DMS153 (cell line): ENCODE results near the gene PTCD1.
"Not testable (repeated sequence)": the region's sequence is repeated elsewhere in the genome, so short reads cannot be mapped to it uniquely, and the experiment has no call there.

Experiments
- DNase-seq: peaks from one replicate; lab custom pipeline; 2025; lab: John Stamatoyannopoulos, UW

The PTCD1 gene

DNA sequence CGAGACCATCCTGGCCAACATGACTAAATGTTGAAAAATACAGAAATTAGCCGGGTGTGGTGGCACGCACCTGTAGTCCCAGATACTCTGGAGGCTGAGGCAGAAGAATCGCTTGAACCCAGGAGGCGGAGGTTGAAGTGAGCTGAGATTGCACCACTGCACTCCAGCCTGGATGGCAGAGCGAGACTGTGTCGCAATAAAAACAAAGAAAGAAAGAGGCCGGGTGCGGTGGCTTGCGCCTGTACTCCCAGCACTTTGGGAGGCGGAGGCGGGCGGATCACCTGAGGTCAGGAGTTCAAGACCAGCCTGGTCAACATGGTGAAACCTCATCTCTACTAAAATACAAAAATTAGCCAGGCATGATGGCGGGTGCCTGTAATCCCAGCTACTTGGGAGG is 51.4 kb downstream of the PTCD1 start:
- DNase-seq, result not testable (repeated sequence)

DNA sequence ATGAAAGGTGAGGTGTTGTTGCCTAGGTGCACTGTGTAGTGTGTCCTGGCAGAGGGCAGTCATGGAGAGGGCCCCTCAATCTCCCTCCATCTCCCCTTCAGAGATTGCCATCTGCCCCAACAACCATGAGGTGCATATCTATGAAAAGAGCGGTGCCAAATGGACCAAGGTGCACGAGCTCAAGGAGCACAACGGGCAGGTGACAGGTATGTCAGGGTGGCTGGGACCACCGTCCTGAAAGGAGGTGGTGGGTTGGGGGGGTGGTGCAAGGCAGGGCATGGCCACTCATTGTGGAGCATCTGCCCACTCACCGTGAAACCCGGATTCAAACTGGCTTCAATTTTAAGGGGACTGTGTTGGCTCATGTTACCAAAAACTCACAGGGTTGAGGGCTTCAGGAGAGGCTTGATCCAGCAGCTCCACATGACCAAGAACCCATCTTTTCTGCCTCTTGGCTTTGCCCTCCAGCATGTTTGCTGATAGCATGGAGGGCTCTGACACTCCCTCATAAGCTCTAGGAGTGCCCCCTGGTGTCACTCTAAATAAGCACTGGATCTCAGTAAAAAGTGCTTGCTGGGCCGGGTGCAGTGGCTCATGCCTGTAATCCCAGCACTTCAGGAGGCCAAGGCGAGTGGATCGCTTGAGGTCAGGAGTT is 51.9 kb downstream of the PTCD1 start:
- no peak for DNase-seq

DNA sequence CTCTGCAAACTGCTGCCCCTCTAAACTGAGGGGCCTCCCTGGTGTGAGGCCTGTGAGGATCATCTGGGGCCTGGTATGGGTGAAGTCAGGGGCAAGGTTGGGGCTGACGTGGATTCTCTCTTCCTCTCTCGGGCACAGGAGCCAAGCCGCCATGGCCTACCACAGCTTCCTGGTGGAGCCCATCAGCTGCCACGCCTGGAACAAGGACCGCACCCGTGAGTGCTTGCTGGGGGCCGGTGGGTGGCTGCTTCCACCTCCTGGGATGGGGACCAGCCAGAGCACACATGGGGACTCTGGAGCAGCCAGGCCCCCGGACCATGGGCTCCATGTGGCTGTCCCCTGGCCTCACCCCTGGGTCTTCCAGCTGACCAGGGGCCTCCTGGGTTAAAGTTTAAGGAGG is 53.0 kb downstream of the PTCD1 start:
- no peak for DNase-seq

DNA sequence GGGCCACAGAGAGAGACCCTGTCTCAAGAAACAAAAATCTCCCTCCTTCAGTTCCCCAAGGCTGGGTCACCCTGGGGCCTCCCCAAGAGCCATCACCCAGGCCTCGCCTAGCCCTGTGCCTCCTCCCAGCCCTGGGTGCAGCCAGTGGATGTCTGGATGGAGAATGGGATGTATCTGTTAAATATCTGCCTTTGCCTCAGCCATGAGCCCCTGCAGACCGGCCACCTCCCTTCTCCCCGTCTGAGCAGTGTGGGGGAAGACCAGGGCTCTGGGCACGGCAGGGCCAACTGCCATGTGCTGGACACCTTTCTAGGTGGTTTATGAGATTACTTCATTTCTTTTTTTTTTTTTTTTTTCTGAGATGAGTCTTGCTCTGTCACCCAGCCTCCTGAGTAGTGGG is 54.1 kb downstream of the PTCD1 start:
- no peak for DNase-seq

DNA sequence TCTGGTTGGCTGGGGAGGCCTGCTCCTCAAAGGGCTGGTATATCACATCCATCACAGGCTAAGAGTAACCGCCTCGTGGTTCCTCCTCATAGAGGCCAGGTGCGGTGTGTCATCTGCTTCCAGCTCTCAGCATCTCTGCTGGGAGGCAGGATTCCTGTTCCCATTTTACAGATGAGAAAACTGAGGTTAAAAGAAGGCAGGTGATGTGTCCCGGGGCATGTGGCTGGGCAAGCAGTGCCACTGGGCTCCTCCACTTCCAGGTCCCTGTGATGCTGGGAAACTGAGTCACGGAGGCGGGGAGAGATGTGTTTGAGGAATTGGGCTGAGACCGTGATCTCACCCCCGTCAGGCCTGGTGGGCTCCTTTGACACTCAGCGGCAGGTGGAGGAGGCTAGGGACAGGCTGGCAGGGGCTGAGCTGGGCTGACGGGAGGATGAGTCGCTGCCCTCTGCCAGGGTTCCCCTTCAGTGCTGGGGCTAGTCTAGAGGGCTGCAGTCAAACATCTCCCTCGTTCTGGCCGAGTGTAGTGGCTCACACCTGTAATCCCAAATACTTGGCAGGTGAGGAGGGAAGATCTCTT is 54.7 kb downstream of the PTCD1 start:
- DNase-seq, result no peak

DNA sequence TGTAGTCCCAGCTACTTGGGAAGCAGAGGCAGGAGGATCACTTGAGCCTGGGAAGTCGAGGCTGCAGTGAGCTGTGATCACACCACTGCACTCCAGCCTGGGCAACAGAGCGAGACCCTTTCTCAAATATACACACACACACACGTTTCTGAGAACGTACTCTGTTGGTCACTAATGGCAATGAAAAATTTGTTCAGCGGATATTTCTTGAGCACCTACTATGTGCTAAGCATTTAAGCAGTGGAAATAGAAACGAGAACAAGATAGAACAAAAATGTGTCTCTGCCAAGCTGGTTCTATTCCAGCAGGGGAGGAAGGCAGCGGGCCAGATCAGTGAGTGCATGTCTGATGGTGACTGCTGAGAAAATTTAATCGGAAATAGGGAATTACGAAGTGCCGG is 55.4 kb downstream of the PTCD1 start:
- no peak for DNase-seq

DNA sequence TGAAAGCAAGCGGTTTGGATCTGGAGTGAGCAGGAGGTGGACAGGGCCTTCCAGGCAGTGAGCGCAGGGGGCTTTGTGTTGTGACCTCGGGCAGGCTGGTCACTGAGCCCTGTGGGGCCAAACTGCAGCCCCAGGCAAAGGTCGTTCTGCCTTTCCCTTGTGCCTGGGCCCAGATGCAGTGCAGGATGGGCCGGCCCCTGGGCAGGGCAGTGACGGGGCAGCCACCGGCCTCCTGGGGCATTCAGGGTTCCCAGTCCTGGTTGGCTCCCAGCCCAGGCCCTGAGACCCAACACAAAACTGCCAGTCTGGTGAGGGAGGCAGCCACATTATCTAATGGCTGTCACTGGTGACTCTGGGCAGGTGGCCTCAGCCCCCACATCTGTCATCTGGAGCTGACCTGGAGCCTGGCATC is 56.9 kb downstream of the PTCD1 start:
- no peak for DNase-seq

DNA sequence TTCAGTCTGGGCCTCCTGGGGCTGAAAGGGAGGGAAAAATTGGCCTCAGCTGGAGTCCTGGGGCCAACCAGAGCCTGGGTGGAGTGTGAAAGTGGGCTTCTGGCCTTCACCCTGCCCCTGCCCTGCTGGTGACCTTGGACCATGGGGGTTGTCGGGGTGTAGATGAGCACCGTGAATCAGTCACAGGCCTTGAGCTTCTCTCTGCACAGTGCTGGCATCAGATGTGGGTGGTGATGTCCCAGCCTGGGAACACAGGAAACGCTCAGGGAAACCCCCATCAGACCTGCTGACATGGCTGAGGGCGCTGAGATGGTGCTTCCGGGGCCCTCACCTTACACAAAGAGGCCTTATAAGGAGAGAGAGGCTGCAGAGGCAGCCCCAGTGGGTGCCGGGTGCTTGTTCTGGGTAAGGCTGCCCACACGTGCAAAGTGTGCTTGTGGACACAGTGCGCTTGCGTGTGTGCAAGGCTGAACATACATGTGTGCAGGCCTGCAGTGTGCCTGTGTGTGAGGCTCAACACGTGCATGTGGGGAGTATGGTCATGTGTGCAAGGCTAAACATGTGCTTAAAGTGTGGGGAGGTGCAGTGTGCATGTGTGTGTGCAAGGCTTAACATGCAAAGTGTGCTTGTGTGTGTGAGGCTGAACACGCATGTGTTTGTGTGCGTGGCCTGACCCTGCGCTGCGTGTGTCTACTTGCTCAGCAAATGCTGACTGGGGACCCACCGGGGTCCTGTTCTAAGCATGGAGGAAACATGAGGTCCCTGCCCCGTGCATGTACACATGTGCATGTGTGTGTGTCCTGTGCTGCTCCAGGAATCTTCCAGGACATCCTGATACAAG is 57.6 kb downstream of the PTCD1 start:
- no peak for DNase-seq

DNA sequence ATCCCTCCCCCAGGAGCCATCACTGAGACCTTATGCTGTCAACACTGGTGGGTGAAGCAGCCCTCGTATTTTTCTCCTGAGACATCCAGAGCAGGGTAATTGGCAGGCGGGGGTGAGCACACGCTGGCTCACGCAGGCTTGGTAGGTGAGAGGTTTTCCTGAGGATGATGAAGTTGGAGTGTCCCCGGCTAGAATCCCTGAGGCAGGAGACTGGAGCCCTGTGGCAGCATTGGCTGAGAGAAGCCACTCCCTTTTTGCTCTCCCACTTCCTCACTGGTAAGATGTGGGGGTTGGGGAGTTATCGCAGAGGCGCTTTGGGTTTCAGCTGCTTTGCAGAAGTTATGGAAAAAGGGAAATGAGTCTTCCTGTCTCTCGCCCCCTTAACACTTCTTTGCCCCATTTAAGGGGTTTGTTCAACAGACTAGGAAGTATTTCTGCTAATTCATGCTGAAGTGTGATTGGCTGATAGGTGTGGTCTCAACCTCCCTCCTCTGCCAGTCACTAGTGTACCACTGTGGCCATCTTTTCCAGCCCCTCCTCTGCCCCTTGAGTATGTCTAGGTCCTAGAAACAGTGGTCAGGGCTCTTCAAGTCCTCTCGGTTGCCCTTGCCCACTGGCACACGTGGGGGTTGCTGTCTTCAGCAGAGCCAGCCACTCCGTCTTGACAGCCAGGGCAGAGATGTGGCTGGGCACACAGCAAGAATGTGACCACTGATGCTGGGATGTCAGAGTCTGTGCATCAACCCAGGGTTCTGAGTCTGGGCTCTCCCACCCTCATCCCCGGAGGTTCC is 58.4 kb downstream of the PTCD1 start:
- DNase-seq, result no peak

DNA sequence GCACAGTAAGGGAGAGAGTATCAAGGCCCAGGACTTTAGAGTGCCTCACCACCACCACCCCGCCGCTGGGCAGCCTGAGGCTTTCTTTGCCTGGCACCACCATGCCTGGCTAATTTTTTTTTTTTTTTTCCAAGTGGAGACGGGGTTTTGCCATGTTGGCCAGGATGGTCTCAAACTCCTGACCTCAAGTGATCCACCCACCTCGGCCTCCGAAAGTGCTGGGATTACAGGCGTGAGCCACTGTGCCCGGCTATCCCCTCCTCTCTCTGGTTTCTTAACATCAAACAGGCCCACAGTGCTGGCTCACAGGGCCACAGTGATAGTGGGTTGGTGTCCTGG is 58.9 kb downstream of the PTCD1 start:
- not testable (repeated sequence) for DNase-seq

DNA sequence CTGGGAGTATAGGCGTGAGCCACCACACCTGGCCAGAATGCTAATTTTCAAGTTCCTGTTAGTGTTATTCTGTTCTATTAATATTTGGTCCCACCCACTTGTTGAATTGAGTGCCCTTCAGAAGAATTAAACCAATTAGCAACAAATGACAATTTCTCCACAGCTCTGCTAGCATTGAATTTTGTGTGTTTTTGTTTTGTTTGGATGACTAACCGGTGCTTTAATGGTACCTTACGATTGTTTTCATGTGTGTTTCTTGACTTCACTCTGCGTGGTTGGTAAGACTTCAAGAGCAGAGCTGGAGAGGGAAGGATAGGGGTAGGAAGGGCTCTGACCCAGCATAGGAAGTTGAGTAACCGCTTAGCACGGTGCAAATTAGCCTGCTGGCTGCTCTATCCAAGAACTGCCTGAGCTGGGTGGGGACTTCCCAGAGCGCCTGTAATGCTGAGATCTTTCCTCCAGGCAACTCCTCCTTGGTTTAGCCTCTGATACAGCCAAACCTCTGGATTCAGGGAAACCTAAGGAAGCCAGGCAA is 59.5 kb downstream of the PTCD1 start:
- DNase-seq, result no peak

DNA sequence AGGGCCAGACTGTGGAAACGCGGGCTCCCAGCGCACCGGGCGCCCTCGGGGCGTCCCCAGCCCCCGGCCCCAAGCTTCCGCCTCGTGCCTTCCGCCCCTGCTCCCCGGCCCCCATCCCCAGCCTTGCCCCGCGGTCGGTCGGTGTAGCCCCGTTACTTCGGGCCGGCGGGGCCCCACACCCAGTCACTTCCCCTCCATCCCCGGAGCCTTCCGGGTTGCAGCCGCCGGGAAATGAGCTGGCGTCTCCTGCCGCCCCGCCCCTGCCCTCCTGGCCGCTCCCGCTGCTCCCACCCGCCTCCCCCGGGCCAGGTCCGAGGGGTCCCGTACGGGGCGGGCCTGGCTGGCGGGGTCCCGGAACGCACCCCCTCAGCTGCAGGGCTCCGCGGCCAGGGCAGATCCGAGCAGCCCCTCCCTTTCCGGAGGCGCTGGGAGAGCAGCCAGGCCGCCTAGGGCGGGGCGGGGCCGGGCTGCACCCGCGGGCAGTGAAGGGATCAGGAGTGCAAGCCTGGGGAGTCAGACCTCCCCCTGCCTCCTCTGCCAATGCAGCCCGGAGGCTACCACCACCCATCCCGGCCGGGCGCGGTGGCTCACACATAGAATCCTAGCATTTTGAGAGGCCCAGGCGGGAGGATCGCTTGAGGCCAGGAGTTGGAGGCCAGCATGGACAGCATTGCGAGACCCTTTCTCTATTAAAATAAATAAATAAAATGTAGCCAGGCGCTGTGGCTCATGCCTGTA is 63.4 kb downstream of the PTCD1 start:
- no peak for DNase-seq

DNA sequence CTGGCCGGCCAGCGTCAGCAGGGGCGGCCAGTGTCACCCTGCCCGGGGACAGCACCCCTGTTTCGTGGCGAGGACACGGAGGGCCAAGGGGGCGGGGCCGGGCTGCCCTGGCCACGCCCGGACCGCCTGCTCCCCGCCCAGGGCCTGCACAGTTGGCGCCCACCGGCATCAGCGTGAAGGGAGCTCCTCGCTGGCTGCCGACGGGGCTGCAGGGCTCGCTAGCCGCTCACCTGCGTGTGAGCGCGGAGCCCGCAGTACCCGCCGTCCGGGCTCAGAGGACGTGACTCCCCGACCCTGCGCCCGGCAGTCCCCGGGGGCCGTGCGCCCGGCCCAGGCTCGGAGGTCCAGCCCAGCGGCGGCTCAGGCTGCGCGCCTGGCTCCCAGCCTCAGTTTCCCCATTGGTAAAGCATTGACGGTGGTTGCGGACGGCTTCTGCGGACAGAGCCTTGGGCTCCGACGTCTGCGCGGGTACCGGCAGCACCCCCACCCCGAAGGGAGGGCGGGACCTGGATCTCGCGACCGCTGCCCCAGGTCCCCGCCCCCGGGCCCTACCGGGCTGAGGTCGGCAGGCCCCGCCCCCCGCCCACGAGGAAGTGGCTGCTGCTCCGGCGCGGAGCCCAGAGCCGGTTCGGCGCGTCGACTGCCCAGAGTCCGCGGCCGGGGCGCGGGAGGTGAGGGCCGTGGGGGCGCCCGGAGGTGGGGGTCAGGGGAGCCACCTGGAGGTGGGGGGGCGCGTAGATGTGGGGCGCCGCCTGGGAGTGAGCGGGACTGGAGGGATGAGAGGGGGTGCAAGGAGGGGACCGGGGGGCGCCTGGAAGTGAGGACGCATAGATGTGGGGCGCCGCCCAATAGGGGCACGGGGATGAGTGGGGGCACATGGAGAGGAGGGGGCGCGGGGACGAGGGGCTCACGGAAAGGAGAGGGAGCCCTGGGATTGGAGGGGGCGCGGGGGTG is 64.2 kb downstream of the PTCD1 start, which contains the start of gene ARPC1B:
Gene ARPC1B (plus strand): TSS at position 620 of the 954 bp plus-strand sequence. CDS start 10,985 bp downstream, outside the sequence.
- DNase-seq, result peak; percentile 47

DNA sequence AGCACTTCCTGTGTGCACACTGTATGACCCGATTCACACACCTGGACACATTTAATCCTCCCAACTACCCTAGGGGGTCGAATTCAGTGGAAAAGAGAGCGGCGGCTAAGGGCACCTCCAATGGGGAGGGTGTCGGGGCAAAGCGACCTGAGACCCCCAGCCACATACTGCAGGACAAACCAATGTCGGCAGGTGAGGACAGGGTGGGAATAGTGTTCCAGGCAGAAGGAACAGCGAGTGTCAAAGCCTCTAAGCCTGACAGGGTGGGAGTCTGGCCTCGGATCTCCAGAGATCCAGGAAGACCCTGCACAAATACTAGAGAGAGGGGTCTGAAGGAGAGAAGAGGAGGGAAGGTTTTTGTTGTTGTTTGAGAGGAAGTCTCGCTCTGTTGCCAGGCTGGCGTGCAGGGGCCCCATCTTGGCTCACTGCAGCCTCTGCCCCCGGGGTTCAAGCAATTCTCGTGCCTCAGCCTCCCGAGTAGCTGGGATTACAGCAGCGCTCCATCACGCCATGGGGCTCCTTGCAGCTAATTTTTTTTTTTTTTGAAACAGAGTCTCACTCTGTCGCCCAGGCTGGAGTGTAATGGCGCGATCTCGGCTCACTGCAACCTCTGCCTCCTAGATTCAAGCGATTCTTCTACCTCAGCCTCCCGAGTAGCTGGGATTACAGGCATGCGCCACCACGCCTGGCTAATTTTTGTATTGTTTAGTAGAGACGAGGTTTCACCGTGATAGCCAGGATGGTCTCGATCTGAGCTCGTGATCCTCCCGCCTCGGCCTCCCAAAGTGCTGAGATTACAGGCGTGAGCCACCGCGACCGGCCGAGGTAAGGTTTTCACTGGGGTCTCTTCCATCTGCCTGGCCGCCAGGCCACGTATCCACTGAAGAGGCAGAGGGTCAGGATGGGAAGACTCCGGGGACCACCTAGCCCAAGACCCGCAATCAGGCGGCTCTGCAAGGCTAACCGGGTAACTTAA is 65.2 kb downstream of the PTCD1 start:
- DNase-seq, result no peak

DNA sequence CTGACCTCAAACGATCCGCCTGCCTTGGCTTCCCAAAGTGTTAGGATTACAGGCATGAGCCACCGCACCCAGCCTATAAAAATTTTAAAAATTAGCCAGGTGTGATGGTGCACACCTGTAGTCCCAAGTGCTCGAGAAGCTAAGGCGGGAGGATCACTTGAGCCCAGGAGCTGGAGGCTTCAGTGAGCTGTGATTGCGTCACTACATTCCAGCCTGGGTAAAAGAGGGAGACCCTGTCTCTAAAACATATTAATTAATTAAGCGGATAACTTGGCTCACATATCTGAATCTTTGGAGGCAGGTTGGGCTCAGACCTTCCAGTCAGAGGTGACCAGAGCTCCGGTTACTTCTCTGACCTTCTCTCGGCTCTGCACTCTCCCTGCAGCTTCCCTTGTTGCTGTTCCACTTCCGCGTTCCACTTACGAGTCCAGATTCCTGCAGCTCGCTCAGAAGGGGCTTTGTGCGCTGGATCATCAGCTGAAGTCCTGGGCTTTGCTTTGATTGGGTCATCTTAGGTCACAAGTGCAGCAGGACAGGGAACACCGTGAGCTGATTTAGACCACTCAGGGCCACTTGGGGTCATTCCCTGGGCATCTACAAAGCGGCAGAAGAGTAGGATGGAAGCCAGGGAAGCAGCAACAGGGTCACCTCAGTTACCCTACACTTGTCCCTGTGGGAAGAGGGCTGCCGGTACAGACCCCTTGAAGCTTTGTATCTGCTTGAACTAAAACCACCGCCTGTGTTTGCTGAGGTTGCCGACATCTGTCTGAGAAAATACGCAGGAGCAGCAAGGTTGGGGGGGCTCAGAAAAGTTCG is 66.1 kb downstream of the PTCD1 start:
- peak; percentile 53 for DNase-seq

DNA sequence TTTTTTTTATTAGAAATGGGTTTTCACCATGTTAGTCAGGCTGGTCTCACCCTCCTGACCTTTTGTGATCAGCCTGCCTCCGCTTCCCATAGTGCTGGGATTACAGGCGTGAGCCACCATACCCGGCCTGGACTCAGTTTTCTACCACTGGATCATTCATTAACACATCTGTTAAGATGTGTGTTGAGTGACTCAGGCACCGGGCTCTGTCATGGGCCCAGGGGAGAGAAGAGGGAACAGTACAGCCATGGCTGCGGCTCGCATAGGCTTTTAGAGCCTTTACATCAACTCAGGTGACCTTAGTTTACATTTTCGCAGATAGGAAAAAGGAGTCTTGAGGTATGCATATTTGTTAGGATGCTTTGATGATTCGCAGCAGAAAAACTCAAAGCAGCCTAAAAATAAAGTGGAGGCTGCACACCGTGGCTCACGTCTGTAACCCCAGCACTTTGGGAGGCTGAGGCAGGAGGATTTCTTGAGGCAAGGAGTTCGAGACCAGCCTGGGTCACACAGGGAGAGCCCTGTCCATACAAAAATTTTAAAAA is 67.2 kb downstream of the PTCD1 start:
- DNase-seq, result no peak

DNA sequence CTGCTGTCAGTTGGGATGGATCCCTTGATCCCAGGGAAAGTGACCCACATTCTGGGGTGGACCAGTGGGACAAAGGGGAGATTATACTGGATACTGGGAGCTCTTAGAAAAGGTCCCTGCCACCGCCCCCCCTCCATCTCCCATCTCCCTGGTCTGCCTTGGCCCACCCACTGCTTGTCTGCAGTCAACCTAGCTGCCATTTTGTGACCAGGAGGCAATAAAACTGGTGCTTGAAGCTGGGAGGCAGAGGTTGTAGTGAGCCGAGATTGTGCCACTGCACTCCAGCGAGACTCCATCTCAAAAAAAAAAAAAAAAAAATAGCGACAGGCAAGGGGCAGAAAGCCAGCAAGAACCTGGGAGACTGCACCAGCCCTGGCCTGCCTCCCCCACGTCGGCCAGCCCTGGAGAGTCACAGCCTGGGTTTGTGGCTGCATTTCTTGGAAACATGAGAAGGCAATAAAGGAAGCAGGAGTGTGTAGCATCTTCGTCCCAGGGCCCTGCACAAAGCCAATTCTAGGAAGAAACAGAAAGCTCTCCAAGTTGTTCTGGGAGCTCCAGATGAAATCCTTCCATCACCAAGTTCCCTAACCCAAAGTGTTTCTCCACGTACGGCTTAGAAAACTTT is 68.7 kb downstream of the PTCD1 start:
- no peak for DNase-seq
